ENCODE results near the gene MYCBPAP. TPM values are rescaled to one million over a fixed set of nuclear protein-coding genes. Genes with fewer than 3 reads are reported as not detected.

Gene MYCBPAP
- total RNA-seq, 4 donors from 2014 or later: 0.64 to 3.7 (median 2.7) TPM; not detected in 1

DNA sequence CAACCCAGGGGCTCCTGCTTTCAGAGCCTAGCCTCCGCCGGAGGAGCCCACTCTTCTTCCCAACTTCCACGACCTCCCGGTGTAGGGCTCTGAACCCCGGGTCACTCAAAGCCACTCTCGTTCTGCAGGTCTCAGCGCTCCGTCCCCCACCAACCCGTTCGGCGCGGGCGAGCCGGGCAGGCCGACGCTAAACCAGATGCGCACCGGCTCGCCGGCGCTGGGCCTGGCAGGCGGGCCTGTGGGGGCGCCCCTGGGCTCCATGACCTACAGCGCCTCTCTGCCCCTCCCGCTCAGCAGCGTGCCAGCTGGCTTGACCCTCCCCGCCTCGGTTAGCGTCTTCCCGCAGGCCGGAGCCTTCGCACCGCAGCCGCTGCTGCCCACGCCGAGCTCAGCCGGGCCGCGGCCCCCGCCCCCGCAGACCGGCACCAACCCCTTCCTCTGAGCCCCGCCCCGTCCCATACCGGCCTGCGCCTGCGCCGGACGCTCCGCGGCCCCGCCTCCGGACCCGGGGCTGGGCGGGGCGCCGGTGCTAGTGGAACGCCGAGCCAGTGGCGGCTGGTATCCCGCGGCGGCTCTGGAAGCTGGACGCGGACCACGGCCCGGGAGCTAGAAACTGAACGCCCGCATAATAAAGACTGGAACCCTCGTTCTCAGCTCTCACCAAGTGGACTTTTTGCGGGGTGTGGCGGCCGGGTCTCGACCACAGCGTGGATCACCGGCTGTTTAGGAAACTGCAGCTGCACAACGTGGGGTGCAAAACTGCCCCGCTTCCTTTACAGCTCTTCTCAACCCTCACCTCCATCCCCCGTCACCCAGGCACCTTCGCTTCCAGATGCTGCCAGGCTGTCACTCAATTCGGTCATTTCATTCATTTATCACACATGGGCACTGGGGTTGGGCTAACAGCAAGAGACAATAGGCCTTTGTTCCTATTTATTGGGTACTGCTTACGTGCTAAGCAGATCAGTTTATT lies 33.8 kb downstream of the MYCBPAP start:
- peak overlapping the region; percentile 32 to 57 (median 38) for H3K4me3 ChIP-seq
- H3K27ac ChIP-seq: peak overlapping the region; percentile 84 to 93 (median 86)
- TF ChIP-seq EP300 (IDR thresholded peaks at IDR 0.05; ENCODE audit: low read depth) (no peak), POLR2AphosphoS5 (IDR thresholded peaks at IDR 0.05) (peak; percentile 24 to 71 (median 63)), POLR2A (IDR thresholded peaks at IDR 0.05) (peak; percentile 64)
- TF ChIP-seq, protein P1, sequence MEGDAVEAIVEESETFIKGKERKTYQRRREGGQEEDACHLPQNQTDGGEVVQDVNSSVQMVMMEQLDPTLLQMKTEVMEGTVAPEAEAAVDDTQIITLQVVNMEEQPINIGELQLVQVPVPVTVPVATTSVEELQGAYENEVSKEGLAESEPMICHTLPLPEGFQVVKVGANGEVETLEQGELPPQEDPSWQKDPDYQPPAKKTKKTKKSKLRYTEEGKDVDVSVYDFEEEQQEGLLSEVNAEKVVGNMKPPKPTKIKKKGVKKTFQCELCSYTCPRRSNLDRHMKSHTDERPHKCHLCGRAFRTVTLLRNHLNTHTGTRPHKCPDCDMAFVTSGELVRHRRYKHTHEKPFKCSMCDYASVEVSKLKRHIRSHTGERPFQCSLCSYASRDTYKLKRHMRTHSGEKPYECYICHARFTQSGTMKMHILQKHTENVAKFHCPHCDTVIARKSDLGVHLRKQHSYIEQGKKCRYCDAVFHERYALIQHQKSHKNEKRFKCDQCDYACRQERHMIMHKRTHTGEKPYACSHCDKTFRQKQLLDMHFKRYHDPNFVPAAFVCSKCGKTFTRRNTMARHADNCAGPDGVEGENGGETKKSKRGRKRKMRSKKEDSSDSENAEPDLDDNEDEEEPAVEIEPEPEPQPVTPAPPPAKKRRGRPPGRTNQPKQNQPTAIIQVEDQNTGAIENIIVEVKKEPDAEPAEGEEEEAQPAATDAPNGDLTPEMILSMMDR (IDR thresholded peaks at IDR 0.05): peak in 3 of 5 experiments; percentile 7 to 16 (median 10)
- H3K4me1 ChIP-seq: peaks cover 12 to 68% (median 49%) of the 10 kb centered on the region in 4 donors
- WGBS, 2 donors (ENCODE audit: low coverage in 1 of 2): 3 to 5% methylated on average over 5 to 49 of the region's 82 CpGs
- no peaks in the 10 kb centered on the region for H3K27me3 ChIP-seq
- H3K9me3 ChIP-seq: no peaks in the 10 kb centered on the region
- in situ Hi-C loops (cut with MboI; ENCODE audit: low pct_ligation_motif_present in 1 of 4, low pct_unique_long_range_greater_than_20kb in 1 of 4, low sequenced_read_pairs in 3 of 4): loop anchor here (10.0 to 25.0 kb wide), 7 partner anchors 57 to 420 kb away; partner anchors contain the start of gene WFIKKN2 (in 2 of the 4)
- peak; percentile 92 for DNase-seq
- intact Hi-C loops (cut with DNase I; ENCODE audit: low total_unique reads): loop anchor here (10.0 kb wide), 1 partner anchor 57 kb away; no protein-coding TSS in a partner anchor
- H3K36me3 ChIP-seq: no peaks in the 10 kb centered on the region

DNA sequence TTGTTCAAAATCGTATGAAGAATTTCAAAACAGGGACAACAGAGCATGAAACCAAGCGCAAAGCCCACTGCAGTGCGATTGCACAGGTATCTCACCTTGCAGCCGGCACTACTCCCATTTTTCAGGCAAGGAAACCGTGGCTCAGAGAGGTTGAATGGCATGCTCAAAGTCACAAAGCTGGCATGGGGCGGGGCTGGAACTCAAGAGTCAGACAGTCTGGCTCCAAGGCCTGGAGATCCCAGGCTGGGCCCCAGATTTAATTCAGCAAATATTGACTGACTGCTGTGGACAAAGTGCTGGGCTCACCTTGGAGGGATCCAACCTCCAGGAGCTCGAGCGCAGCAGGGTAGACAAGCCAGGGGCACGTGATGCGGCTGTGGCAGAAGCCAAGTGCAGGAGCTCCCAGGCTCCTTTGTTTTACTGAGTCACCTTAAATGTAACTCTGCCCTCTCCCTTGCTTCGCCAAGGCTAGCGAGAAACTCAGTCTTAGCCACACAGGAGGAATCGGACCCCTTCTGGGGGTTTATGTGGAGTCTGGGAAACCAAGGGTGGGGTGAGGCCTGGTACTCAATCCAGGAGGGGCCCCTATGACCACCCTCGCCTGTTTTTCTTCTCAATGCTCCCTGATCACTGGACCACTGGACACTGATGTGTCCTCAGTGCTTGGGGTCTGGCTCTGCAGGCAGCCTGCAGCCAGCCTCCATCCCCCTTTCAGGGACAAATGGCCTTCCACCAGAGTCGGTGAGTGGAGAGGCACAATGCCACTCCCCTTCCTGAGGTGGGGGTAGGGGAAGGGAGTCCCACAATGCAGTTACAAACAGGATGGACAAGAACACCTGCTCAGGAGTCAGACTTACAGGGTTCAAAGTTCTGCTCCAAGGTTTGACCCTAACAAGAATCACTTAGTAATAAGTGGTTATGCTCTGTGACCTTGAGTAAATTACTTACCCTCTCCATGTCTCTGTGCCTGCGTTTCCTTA lies 34.8 kb downstream of the MYCBPAP start:
- Histone ChIP-seq H3K27me3 (no peaks in the 10 kb centered on the region), H3K9me3 (no peaks in the 10 kb centered on the region), H3K4me3 (peak overlapping the region in 2 of 4 donors; percentile 42 to 57), H3K4me1 (peaks cover 20 to 70% (median 54%) of the 10 kb centered on the region in 4 donors), H3K27ac (peak overlapping the region; percentile 84 to 93 (median 86)), H3K36me3 (no peaks in the 10 kb centered on the region)
- no peak for TF ChIP-seq POLR2A (IDR thresholded peaks at IDR 0.05)
- TF ChIP-seq, protein P1 (IDR thresholded peaks at IDR 0.05): no peak
- no peak for TF ChIP-seq EP300 (IDR thresholded peaks at IDR 0.05; ENCODE audit: low read depth)
- TF ChIP-seq POLR2AphosphoS5 (IDR thresholded peaks at IDR 0.05): peak in 2 of 3 donors; percentile 2 to 15
- WGBS, 2 donors (ENCODE audit: low coverage in 1 of 2): 35 to 51% methylated on average over 4 to 16 of the region's 16 CpGs
- DNase-seq: peak; percentile 81
- in situ Hi-C loops (cut with MboI; ENCODE audit: low pct_ligation_motif_present in 1 of 4, low pct_unique_long_range_greater_than_20kb in 1 of 4, low sequenced_read_pairs in 3 of 4) (loop anchor here (10.0 to 25.0 kb wide), 7 partner anchors 58 to 419 kb away; partner anchors contain the start of gene WFIKKN2 (in 2 of the 4)), intact Hi-C loops (cut with DNase I; ENCODE audit: low total_unique reads) (loop anchor here (10.0 kb wide), 1 partner anchor 58 kb away; no protein-coding TSS in a partner anchor)

DNA sequence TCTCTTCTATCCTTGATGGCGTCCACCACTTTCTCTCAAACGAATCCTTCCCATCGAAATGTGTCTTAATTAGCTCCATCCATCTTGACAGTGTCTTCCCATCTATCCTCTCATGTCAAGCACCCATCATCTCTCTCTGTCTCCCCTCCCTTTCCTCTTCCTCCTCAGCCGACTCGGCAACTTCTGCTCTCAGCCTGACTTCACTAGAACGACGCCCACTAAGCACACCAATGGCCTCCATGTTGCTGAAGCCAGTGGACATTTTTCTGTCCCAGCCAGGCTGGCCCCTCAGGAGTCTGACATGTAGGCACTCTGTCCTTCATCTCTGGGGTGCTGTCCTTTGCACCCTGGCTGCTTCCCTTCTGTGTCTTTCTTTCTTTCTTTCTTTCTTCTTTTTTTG lies 36.3 kb downstream of the MYCBPAP start:
- no peak for DNase-seq
- peak overlapping the region in 2 of 4 donors; percentile 84 to 88 for H3K27ac ChIP-seq
- no peak overlapping the region for H3K4me3 ChIP-seq
- peaks cover 20 to 64% (median 50%) of the 10 kb centered on the region in 4 donors for H3K4me1 ChIP-seq
- in situ Hi-C loops (cut with MboI; ENCODE audit: low pct_ligation_motif_present in 1 of 4, low pct_unique_long_range_greater_than_20kb in 1 of 4, low sequenced_read_pairs in 3 of 4): loop anchor here (10.0 to 25.0 kb wide), 7 partner anchors 60 to 418 kb away; partner anchors contain the start of gene WFIKKN2 (in 2 of the 4)
- 72 to 78% methylated on average over 5 to 7 of the region's 7 CpGs for WGBS, 2 donors (ENCODE audit: low coverage in 1 of 2)
- no peaks in the 10 kb centered on the region for H3K36me3 ChIP-seq
- no peaks in the 10 kb centered on the region for H3K27me3 ChIP-seq
- intact Hi-C loops (cut with DNase I; ENCODE audit: low total_unique reads): loop anchor here (10.0 kb wide), 1 partner anchor 60 kb away; no protein-coding TSS in a partner anchor
- H3K9me3 ChIP-seq: no peaks in the 10 kb centered on the region
- TF ChIP-seq, protein P1 (IDR thresholded peaks at IDR 0.05): no peak
- no peak for TF ChIP-seq EP300 (IDR thresholded peaks at IDR 0.05; ENCODE audit: low read depth)
- TF ChIP-seq POLR2A (IDR thresholded peaks at IDR 0.05): no peak
- TF ChIP-seq POLR2AphosphoS5 (IDR thresholded peaks at IDR 0.05): no peak

All from transverse colon (tissue), 4 donors.